WTC11 (cell line): ENCODE results near the gene ARHGAP4. TPM values are rescaled to one million over a fixed set of nuclear protein-coding genes. Genes with fewer than 3 reads are reported as not detected.

Experiments
- ATAC-seq: fragments of 200-7000 bp; cut with Tn5 transposase; 2 replicates; pipeline ENCODE4 v1.10.0; 2021; ENCODE audit warnings: mild to moderate bottlenecking, moderate library complexity
- CTCF ChIA-PET: fragments of 300-600 bp; sonication (Branson Sonifier 250); formaldehyde crosslinking; loops from one replicate; lab custom pipeline; 2021; ENCODE audit warnings: antibody characterized with exemption; lab: Charles Lee
- POLR2A ChIA-PET: fragments of 350-600 bp; sonication (Branson Sonifier 250); formaldehyde crosslinking; loops from one replicate; lab custom pipeline; 2021; ENCODE audit warnings: antibody characterized with exemption; lab: Charles Lee
- DNase-seq: peaks from one replicate; pipeline ENCODE4 v3.0.0; 2021; ENCODE audit warnings: low spot score
- H3K27ac Mint-ChIP-seq: 2 replicates; pipeline ENCODE4 v1.8.0; 2021; ENCODE audit warnings: mixed read lengths
- H3K27me3 Mint-ChIP-seq: 2 replicates; pipeline ENCODE4 v1.8.0; 2021; ENCODE audit warnings: low read depth, mild to moderate bottlenecking, moderate library complexity, mixed read lengths
- H3K36me3 Mint-ChIP-seq: 2 replicates; pipeline ENCODE4 v1.8.0; 2021; ENCODE audit warnings: mixed read lengths
- H3K4me1 Mint-ChIP-seq: 2 replicates; pipeline ENCODE4 v1.8.0; 2022; ENCODE audit warnings: mixed read lengths
- H3K4me3 Mint-ChIP-seq: 2 replicates; pipeline ENCODE4 v1.8.0; 2021; ENCODE audit warnings: mild to moderate bottlenecking, moderate library complexity, mixed read lengths
- H3K9me3 Mint-ChIP-seq: 2 replicates; pipeline ENCODE4 v1.8.0; 2021; ENCODE audit warnings: mixed read lengths
- AFF4 ChIP-seq: sonication (generic); formaldehyde crosslinking; IDR thresholded peaks from 2 replicates; pipeline ENCODE4 v1.8.1; 2023; ENCODE audit warnings: mild to moderate bottlenecking, missing genetic modification reagents, borderline replicate concordance
- ATF1 ChIP-seq: sonication (generic); formaldehyde crosslinking; IDR thresholded peaks from 2 replicates; pipeline ENCODE4 v1.8.1; 2023; ENCODE audit warnings: mild to moderate bottlenecking, moderate library complexity, missing genetic modification reagents
- ATF3 ChIP-seq: sonication (generic); formaldehyde crosslinking; conservative IDR thresholded peaks from 2 replicates; pipeline ENCODE4 v1.8.1; 2022; ENCODE audit warnings: mild to moderate bottlenecking, missing genetic modification reagents
- CREB1 ChIP-seq: sonication (generic); formaldehyde crosslinking; IDR thresholded peaks from 2 replicates; pipeline ENCODE4 v1.8.0; 2023; ENCODE audit warnings: mild to moderate bottlenecking, missing genetic modification reagents
- E2F1 ChIP-seq: sonication (generic); formaldehyde crosslinking; IDR thresholded peaks from 2 replicates; pipeline ENCODE4 v1.8.0; 2022; ENCODE audit warnings: mild to moderate bottlenecking, missing genetic modification reagents
- IRF1 ChIP-seq: sonication (generic); formaldehyde crosslinking; IDR thresholded peaks from 2 replicates; pipeline ENCODE4 v1.8.0; 2023; ENCODE audit warnings: missing genetic modification reagents
- IRF2 ChIP-seq: sonication (generic); formaldehyde crosslinking; IDR thresholded peaks from 2 replicates; pipeline ENCODE4 v1.8.0; 2022; ENCODE audit warnings: low read depth, missing genetic modification reagents, borderline replicate concordance
- MXD4 ChIP-seq: fragments of 250-450 bp; sonication (Bioruptor Pico); IDR thresholded peaks from 2 replicates; pipeline ENCODE4 v1.8.0; 2021; ENCODE audit warnings: mild to moderate bottlenecking, moderate library complexity, borderline replicate concordance
- PRDM15 ChIP-seq: sonication (generic); formaldehyde crosslinking; IDR thresholded peaks from 2 replicates; pipeline ENCODE4 v1.8.0; 2022; ENCODE audit warnings: missing genetic modification reagents
- RORB ChIP-seq: fragments of 250-450 bp; sonication (Bioruptor Pico); IDR thresholded peaks from 2 replicates; pipeline ENCODE4 v1.9.0; 2021; ENCODE audit warnings: mild to moderate bottlenecking
- SP1 ChIP-seq: sonication (generic); formaldehyde crosslinking; conservative IDR thresholded peaks from 2 replicates; pipeline ENCODE4 v1.8.1; 2022; ENCODE audit warnings: missing genetic modification reagents
- TCF7 ChIP-seq: sonication (generic); formaldehyde crosslinking; IDR thresholded peaks from 2 replicates; pipeline ENCODE4 v1.8.0; 2022; ENCODE audit warnings: mild to moderate bottlenecking, low read depth, missing genetic modification reagents, moderate library complexity
- USF1 ChIP-seq: sonication (generic); formaldehyde crosslinking; IDR thresholded peaks from 2 replicates; pipeline ENCODE4 v1.8.0; 2022; ENCODE audit warnings: mild to moderate bottlenecking, missing genetic modification reagents
- ZNF281 ChIP-seq: sonication (generic); formaldehyde crosslinking; IDR thresholded peaks from 2 replicates; pipeline ENCODE4 v1.8.0; 2023; ENCODE audit warnings: mild to moderate bottlenecking, missing genetic modification reagents
- ZSCAN18 ChIP-seq: fragments of 250-450 bp; sonication (Bioruptor Pico); IDR thresholded peaks from 2 replicates; pipeline ENCODE4 v2.1.2; 2022; ENCODE audit warnings: mild to moderate bottlenecking, moderate library complexity
- total RNA-seq: library from RNA; stranded (reverse); gene quantifications from 3 replicates; pipeline ENCODE4 v1.2.3, GENCODE V29; 2021

Gene ARHGAP4
- total RNA-seq, 1 experiment from 2014 or later, result 52.1 TPM

- Mint-ChIP-seq H3K9me3 (no peaks in the 10 kb centered on the region), H3K27ac (no peak overlapping the region), H3K27me3 (no peaks in the 10 kb centered on the region), H3K4me1 (peaks cover 23% of the 10 kb centered on the region), H3K36me3 (0 out of 2 replicates have a peak, but pooled peaks cover 7% of the 10 kb centered on the region), H3K4me3 (no peak overlapping the region)
- DNase-seq (no peak), ATAC-seq (peak; percentile 10; the same call in 1 of the 2 replicates)
- CTCF ChIA-PET, result interaction anchor here (0.6 to 6.9 kb wide), 21 partner anchors 11 to 414 kb away, joined by 3 to 116 read pairs (median 5); partner anchors contain the start of genes NAA10 and RENBP
- POLR2A ChIA-PET, result interaction anchor here (1.3 kb wide), 1 partner anchor 11 kb away, joined by 3 read pairs; no protein-coding TSS in a partner anchor
- TF ChIP-seq ZSCAN18 (CRISPR knock-in tag) (no peak), USF1 (CRISPR knock-in tag) (no peak), ZNF281 (CRISPR knock-in tag) (no peak), ATF3 (no peak)
Observed at GRCh38 chrX:153922932-153923857, 2.9 kb downstream of the ARHGAP4 start.

- no peaks in the 10 kb centered on the region for H3K27me3 Mint-ChIP-seq
- H3K36me3 Mint-ChIP-seq, result peaks cover 13% of the 10 kb centered on the region
- DNase-seq, result no peak
- POLR2A ChIA-PET, result no interaction called here
- H3K9me3 Mint-ChIP-seq, result no peaks in the 10 kb centered on the region
- H3K4me1 Mint-ChIP-seq, result peaks cover 23% of the 10 kb centered on the region
- CTCF ChIA-PET, result interaction anchor here (1.5 to 2.3 kb wide), 3 partner anchors 11 to 103 kb away, joined by 3 to 15 read pairs (median 4); no protein-coding TSS in a partner anchor
- no peak overlapping the region for H3K27ac Mint-ChIP-seq
- no peak overlapping the region for H3K4me3 Mint-ChIP-seq
- ATAC-seq, result no peak
- TF ChIP-seq AFF4 (no peak), PRDM15 (no peak), ATF1 (CRISPR knock-in tag) (no peak), CREB1 (no peak), TCF7 (CRISPR knock-in tag) (no peak), MXD4 (CRISPR knock-in tag) (no peak), SP1 (CRISPR knock-in tag) (no peak), IRF1 (CRISPR knock-in tag) (no peak), E2F1 (CRISPR knock-in tag) (no peak), IRF2 (CRISPR knock-in tag) (no peak), RORB (no peak)
Observed at GRCh38 chrX:153921511-153922446, 4.3 kb downstream of the ARHGAP4 start.
